ENCODE results near the gene EFCAB14. TPM values are rescaled to one million over a fixed set of nuclear protein-coding genes. Genes with fewer than 3 reads are reported as not detected.
A peak's percentile ranks its signal among the peaks of the same experiment; 100 is the strongest.
"Not testable (repeated sequence)": the region's sequence is repeated elsewhere in the genome, so short reads cannot be mapped to it uniquely, and the experiment has no call there.

EFCAB14 gene
- total RNA-seq, 4 donors from 2014 or later = 68.7 to 98.8 (median 88.9) TPM

DNA sequence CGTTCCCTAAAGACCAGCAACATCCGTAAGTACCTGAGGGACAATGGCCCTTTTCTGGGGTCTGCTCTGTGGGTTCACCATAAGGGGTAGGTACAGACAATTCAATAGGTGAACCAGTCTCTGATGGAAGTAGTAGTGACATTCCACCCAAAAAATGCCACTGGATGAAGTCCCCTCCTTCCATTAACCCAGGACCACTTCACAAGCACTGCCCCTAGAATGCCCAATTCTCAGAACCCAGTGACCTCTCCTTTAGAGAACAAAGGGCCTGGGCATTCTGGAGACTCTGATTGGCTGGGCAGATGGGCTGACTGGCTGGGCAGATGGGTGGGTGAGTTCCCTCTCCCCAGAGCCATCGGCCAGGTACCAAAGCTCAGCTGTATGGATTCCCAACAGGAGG lies 47.4 kb downstream of the EFCAB14 start, which contains the start of gene TEX38:
Gene TEX38 (plus strand): TSS at position 301 of the 400 bp plus-strand sequence. CDS start 81 bp downstream, at position 382.
- DNase-seq = no peak
- Histone ChIP-seq H3K4me1 (peaks cover 12 to 20% (median 15%) of the 10 kb centered on the region in 3 donors), H3K36me3 (peaks cover 0 to 42% (median 0%) of the 10 kb centered on the region in 3 donors), H3K9me3 (no peaks in the 10 kb centered on the region), H3K27me3 (no peaks in the 10 kb centered on the region), H3K4me3 (no peak within 1 kb of the TSS), H3K27ac (no peak within 1 kb of the TSS)
- TF ChIP-seq, protein P1, sequence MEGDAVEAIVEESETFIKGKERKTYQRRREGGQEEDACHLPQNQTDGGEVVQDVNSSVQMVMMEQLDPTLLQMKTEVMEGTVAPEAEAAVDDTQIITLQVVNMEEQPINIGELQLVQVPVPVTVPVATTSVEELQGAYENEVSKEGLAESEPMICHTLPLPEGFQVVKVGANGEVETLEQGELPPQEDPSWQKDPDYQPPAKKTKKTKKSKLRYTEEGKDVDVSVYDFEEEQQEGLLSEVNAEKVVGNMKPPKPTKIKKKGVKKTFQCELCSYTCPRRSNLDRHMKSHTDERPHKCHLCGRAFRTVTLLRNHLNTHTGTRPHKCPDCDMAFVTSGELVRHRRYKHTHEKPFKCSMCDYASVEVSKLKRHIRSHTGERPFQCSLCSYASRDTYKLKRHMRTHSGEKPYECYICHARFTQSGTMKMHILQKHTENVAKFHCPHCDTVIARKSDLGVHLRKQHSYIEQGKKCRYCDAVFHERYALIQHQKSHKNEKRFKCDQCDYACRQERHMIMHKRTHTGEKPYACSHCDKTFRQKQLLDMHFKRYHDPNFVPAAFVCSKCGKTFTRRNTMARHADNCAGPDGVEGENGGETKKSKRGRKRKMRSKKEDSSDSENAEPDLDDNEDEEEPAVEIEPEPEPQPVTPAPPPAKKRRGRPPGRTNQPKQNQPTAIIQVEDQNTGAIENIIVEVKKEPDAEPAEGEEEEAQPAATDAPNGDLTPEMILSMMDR (IDR thresholded peaks at IDR 0.05) = no peak
- TF ChIP-seq POLR2A (IDR thresholded peaks at IDR 0.05) = no peak
- intact Hi-C loops (cut with DNase I) = no loop called here
- WGBS, 2 donors = 86 to 100% methylated on average over 2 of the region's 3 CpGs

GRCh38 chr1:46670134-46670533 lies 48.8 kb downstream of the EFCAB14 start:
- WGBS, 2 donors = 87 to 96% methylated on average over 1 of the region's 1 CpG
- no peaks in the 10 kb centered on the region for H3K9me3 ChIP-seq

GRCh38 chr1:46667782-46668760 lies 50.8 kb downstream of the EFCAB14 start, which contains the start of gene ATPAF1:
Gene ATPAF1 (minus strand): TSS chr1:46668364. CDS start chr1:46668322, 42 bp downstream.
- DNase-seq = no peak
- TF ChIP-seq POLR2A (IDR thresholded peaks at IDR 0.05) = peak in 2 of 4 donors; percentile 23 to 47
- TF ChIP-seq, protein P1 (IDR thresholded peaks at IDR 0.05) = peak in 1 of 6 experiments; percentile 5
- H3K27ac ChIP-seq = peak within 1 kb of the TSS; percentile 83 to 91 (median 88)
- peak within 1 kb of the TSS; percentile 78 to 100 (median 98) for H3K4me3 ChIP-seq
- H3K36me3 ChIP-seq = peaks cover 0 to 34% (median 13%) of the 10 kb centered on the region in 3 donors
- no peaks in the 10 kb centered on the region for H3K9me3 ChIP-seq
- peaks cover 12 to 33% (median 24%) of the 10 kb centered on the region in 3 donors for H3K4me1 ChIP-seq
- 2 to 4% methylated on average over 6 to 13 of the region's 96 CpGs for WGBS, 2 donors
- intact Hi-C loops (cut with DNase I) = no loop called here
- no peaks in the 10 kb centered on the region for H3K27me3 ChIP-seq

More at GRCh38 chr1:46670134-46670533, 48.8 kb downstream of the EFCAB14 start:
- peaks cover 12 to 33% (median 24%) of the 10 kb centered on the region in 3 donors for H3K4me1 ChIP-seq
- no peak for DNase-seq
- H3K4me3 ChIP-seq = no peak overlapping the region
- no peaks in the 10 kb centered on the region for H3K27me3 ChIP-seq
- H3K27ac ChIP-seq = no peak overlapping the region
- intact Hi-C loops (cut with DNase I) = no loop called here
- TF ChIP-seq POLR2A (IDR thresholded peaks at IDR 0.05) = no peak
- TF ChIP-seq, protein P1 (IDR thresholded peaks at IDR 0.05) = no peak
- H3K36me3 ChIP-seq = peaks cover 0 to 35% (median 0%) of the 10 kb centered on the region in 3 donors

GRCh38 chr1:46665983-46666382 lies 52.9 kb downstream of the EFCAB14 start:
- no peak for DNase-seq
- WGBS, 2 donors = 93% methylated on average over 2 of the region's 2 CpGs; no CpG with 5 or more reads in 1 of the 2 donors
- intact Hi-C loops (cut with DNase I) = no loop called here
- Histone ChIP-seq H3K27me3 (no peaks in the 10 kb centered on the region), H3K27ac (no peak overlapping the region), H3K9me3 (no peaks in the 10 kb centered on the region), H3K4me3 (no peak overlapping the region), H3K36me3 (peaks cover 0 to 48% (median 13%) of the 10 kb centered on the region in 3 donors), H3K4me1 (peaks cover 12 to 33% (median 24%) of the 10 kb centered on the region in 3 donors)
- no peak for TF ChIP-seq POLR2A (IDR thresholded peaks at IDR 0.05)
- TF ChIP-seq, protein P1 (IDR thresholded peaks at IDR 0.05) = no peak

GRCh38 chr1:46662919-46663318 lies 56.0 kb downstream of the EFCAB14 start:
- DNase-seq; H3K27me3 ChIP-seq; intact Hi-C loops (cut with DNase I); H3K9me3 ChIP-seq; H3K4me3 ChIP-seq; H3K27ac ChIP-seq: not testable (repeated sequence)
- H3K4me1 ChIP-seq = peaks cover 12 to 26% (median 20%) of the 10 kb centered on the region in 3 donors
- H3K36me3 ChIP-seq = peaks cover 0 to 75% (median 13%) of the 10 kb centered on the region in 3 donors
- WGBS, 2 donors = 90 to 92% methylated on average over 4 of the region's 5 CpGs

GRCh38 chr1:46660116-46660515 lies 58.8 kb downstream of the EFCAB14 start:
- H3K4me3 ChIP-seq; H3K27ac ChIP-seq; intact Hi-C loops (cut with DNase I); H3K4me1 ChIP-seq; H3K9me3 ChIP-seq; DNase-seq; H3K27me3 ChIP-seq: not testable (repeated sequence)
- WGBS, 2 donors = 83 to 86% methylated on average over 5 of the region's 5 CpGs
- H3K36me3 ChIP-seq = peaks cover 0 to 95% (median 21%) of the 10 kb centered on the region in 3 donors
